OCI-LY7 (cell line): Measurements from ENCODE around the gene SUSD4. TPM values are rescaled to one million over a fixed set of nuclear protein-coding genes. Genes with fewer than 3 reads are reported as not detected.

ENCODE experiments used
- BruUV-seq: library from RNA; stranded (reverse); fragments of 400-500 nt; replicated peaks from 2 replicates; lab custom pipeline; 2021; lab: Mats Ljungman, UMichigan
- CTCF ChIA-PET: fragments of 300-600 bp; sonication (Branson Sonifier 250); formaldehyde crosslinking; loops from one replicate; lab custom pipeline; 2022; ENCODE audit warnings: antibody characterized with exemption; ENCODE audit not compliant: unreplicated experiment; lab: Charles Lee
- POLR2A ChIA-PET: fragments of 300-600 bp; sonication (Branson Sonifier 250); formaldehyde crosslinking; loops from one replicate; lab custom pipeline; 2022; ENCODE audit warnings: antibody characterized with exemption; lab: Charles Lee
- DNase-seq: peaks from one replicate; pipeline ENCODE4 v3.0.0-alpha.2; 2015; ENCODE audit warnings: low spot score
- H2AFZ ChIP-seq: fragments of 200-600 bp; sonication (generic), shearing (Covaris generic); 2 replicates; pipeline ENCODE4 v1.6.1; 2014; ENCODE audit warnings: mild to moderate bottlenecking, antibody characterized with exemption, low read length, moderate library complexity
- H3K27ac ChIP-seq: fragments of 200-600 bp; sonication (generic); 2 replicates; pipeline ENCODE4 v1.5.1; 2014; ENCODE audit warnings: mixed run types, low read depth, mild to moderate bottlenecking, moderate library complexity, low read length, inconsistent platforms; ENCODE audit not compliant: poor library complexity, severe bottlenecking
- H3K36me3 ChIP-seq: fragments of 200-600 bp; sonication (generic); 2 replicates; pipeline ENCODE4 v1.6.1; 2014; ENCODE audit warnings: mild to moderate bottlenecking, antibody characterized with exemption, low read length, moderate library complexity, mixed read lengths; ENCODE audit not compliant: insufficient read depth
- H3K4me1 ChIP-seq: fragments of 200-600 bp; sonication (generic); 2 replicates; pipeline ENCODE4 v1.5.1; 2014; ENCODE audit warnings: mild to moderate bottlenecking, low read length; ENCODE audit not compliant: insufficient read depth, poor library complexity, severe bottlenecking
- H3K4me2 ChIP-seq: fragments of 200-600 bp; sonication (generic); 2 replicates; pipeline ENCODE4 v1.6.1; 2014; ENCODE audit warnings: mild to moderate bottlenecking, low read length
- H3K4me3 ChIP-seq: fragments of 200-600 bp; sonication (generic); 2 replicates; pipeline ENCODE4 v1.5.1; 2014; ENCODE audit warnings: mild to moderate bottlenecking, low read depth, low read length; ENCODE audit not compliant: poor library complexity, severe bottlenecking
- H3K79me2 ChIP-seq: fragments of 200-600 bp; sonication (generic); 2 replicates; pipeline ENCODE4 v1.6.1; 2016; ENCODE audit warnings: low read depth, mild to moderate bottlenecking, low read length, moderate library complexity, mixed read lengths; ENCODE audit not compliant: insufficient read depth
- H3K9me2 ChIP-seq: fragments of 200-600 bp; sonication (generic); 2 replicates; pipeline ENCODE4 v1.6.1; 2016; ENCODE audit warnings: mild to moderate bottlenecking, low read length, mixed read lengths; ENCODE audit not compliant: insufficient read depth
- H3K9me3 ChIP-seq: fragments of 200-600 bp; sonication (generic); 2 replicates; pipeline ENCODE4 v1.6.1; 2014; ENCODE audit warnings: mild to moderate bottlenecking, mixed run types, low read length, mixed read lengths
- H4K20me1 ChIP-seq: fragments of 200-600 bp; sonication (generic); 2 replicates; pipeline ENCODE4 v1.6.1; 2014; ENCODE audit warnings: mild to moderate bottlenecking, antibody characterized with exemption, low read length, moderate library complexity, mixed read lengths; ENCODE audit not compliant: insufficient read depth
- EZH2phosphoT487 ChIP-seq: fragments of 200-600 bp; sonication (generic); IDR thresholded peaks from 2 replicates; pipeline ENCODE4 v1.6.1; 2018; ENCODE audit warnings: low read depth, borderline replicate concordance, mild to moderate bottlenecking, mixed run types, antibody characterized with exemption, low read length, moderate library complexity, mixed read lengths
- intact Hi-C: fragments of 100-400 bp; cut with micrococcal nuclease; formaldehyde crosslinking; loops from one replicate; pipeline ENCODE4 v1.10.0; 2022; ENCODE audit not compliant: unreplicated experiment
- total RNA-seq, 2 experiments: library from RNA; depleted of rRNA in 1 of 2; stranded (reverse); fragments of >200 nt in 1 of 2; shearing (Covaris generic) in 1 of 2; gene quantifications; 2 replicates each; pipeline ENCODE4 v1.2.3, GENCODE V29; 2014 to 2022
- TF ChIP-seq, protein P1 (sequence below): fragments of 200-600 bp; sonication (generic); conservative IDR thresholded peaks from 2 replicates; pipeline ENCODE4 v1.5.1; 2014; ENCODE audit warnings: mild to moderate bottlenecking, antibody characterized with exemption, low read length, moderate library complexity, mixed read lengths

SUSD4 gene
- total RNA-seq, 2 experiments from 2014 or later, result 0.42 TPM; not detected in 1

DNA sequence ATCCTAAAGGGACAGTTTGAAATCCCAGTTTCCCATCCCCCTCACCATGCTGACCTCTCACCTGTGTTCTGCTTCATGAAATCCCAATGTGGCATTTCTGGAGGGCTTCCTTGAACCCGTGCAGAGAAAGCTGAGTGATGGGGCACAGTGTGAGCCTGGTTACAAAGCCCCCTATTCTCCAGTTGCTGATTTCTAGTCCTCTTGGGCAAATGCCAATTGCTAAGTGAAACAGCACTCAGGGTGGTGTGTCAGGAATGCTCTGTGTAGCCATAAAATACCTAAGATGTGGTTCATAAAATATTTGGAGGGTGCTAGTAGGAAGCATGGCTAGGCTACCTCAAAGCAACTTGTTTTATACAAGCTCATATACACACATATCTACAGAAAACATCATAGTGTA is 32.0 kb downstream of the SUSD4 start:
- no TSS peak for BruUV-seq
- CTCF ChIA-PET, result no interaction called here
- H3K9me2 ChIP-seq, result no peaks in the 10 kb centered on the region

DNA sequence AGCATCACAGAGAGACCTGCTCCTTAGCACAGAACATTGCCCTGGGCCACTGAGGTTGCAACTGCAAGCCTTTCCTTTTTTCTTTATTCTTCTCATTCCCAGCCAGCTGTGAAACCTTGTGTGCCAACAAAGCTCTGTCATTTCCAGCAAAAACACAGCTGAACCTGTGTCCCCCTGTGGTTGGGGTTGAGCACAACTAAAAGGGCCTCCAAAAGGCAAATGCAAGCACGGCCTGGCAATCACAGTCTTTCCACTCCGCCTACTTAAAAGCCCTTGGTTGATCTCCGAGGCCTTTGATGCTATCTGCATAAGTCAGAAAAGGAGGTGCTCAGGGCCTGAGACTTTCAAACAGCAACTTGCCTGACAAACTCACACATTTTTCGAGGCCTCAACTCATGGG is 32.7 kb downstream of the SUSD4 start:
- Histone ChIP-seq H3K4me1 (no peaks in the 10 kb centered on the region), H3K4me2 (no peak overlapping the region), H3K9me2 (no peaks in the 10 kb centered on the region), H3K9me3 (no peaks in the 10 kb centered on the region), H4K20me1 (no peaks in the 10 kb centered on the region), H3K79me2 (no peaks in the 10 kb centered on the region), H3K36me3 (no peaks in the 10 kb centered on the region), H3K4me3 (no peak overlapping the region), H2AFZ (no peak overlapping the region), H3K27ac (no peak overlapping the region)
- DNase-seq, result no peak
- TF ChIP-seq EZH2phosphoT487, result no peak
- TF ChIP-seq, protein P1, sequence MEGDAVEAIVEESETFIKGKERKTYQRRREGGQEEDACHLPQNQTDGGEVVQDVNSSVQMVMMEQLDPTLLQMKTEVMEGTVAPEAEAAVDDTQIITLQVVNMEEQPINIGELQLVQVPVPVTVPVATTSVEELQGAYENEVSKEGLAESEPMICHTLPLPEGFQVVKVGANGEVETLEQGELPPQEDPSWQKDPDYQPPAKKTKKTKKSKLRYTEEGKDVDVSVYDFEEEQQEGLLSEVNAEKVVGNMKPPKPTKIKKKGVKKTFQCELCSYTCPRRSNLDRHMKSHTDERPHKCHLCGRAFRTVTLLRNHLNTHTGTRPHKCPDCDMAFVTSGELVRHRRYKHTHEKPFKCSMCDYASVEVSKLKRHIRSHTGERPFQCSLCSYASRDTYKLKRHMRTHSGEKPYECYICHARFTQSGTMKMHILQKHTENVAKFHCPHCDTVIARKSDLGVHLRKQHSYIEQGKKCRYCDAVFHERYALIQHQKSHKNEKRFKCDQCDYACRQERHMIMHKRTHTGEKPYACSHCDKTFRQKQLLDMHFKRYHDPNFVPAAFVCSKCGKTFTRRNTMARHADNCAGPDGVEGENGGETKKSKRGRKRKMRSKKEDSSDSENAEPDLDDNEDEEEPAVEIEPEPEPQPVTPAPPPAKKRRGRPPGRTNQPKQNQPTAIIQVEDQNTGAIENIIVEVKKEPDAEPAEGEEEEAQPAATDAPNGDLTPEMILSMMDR, result no peak
- intact Hi-C loops, result no loop called here
- ChIA-PET POLR2A (interaction anchor here (0.6 kb wide), 1 partner anchor 843 kb away, joined by 5 read pairs; no protein-coding TSS in a partner anchor), CTCF (no interaction called here)
- no TSS peak for BruUV-seq

More for the DNA sequence above, 32.0 kb downstream of the SUSD4 start:
- no peak overlapping the region for H2AFZ ChIP-seq
- no peaks in the 10 kb centered on the region for H4K20me1 ChIP-seq
- TF ChIP-seq EZH2phosphoT487, result no peak
- TF ChIP-seq, protein P1, result no peak
- no peak overlapping the region for H3K4me3 ChIP-seq
- H3K36me3 ChIP-seq, result no peaks in the 10 kb centered on the region
- H3K4me2 ChIP-seq, result no peak overlapping the region
- intact Hi-C loops, result no loop called here
- POLR2A ChIA-PET, result interaction anchor here (0.6 kb wide), 1 partner anchor 842 kb away, joined by 5 read pairs; no protein-coding TSS in a partner anchor
- H3K4me1 ChIP-seq, result no peaks in the 10 kb centered on the region
- DNase-seq, result no peak
- H3K9me3 ChIP-seq, result no peaks in the 10 kb centered on the region
- H3K79me2 ChIP-seq, result no peaks in the 10 kb centered on the region
- H3K27ac ChIP-seq, result no peak overlapping the region

DNA sequence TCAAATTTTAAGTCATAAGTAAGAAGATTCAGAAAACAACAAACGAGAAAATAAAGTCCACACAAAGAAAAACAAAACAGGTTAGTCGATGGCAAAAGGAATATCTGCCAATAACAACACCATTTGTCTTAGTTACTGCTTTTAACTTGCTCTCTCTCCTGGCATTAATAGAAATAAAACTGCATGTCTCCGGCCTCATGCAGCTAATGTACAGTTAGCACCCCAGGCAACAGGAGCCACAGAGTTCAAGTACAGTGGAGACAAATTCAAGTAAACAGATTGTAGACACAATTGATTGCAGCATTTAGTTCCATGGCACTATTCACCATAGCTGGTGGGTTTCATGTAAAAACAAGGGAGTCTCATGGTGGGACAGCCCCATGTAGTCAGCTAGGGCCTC is 33.5 kb downstream of the SUSD4 start:
- TF ChIP-seq, protein P1, result no peak
- TF ChIP-seq EZH2phosphoT487, result no peak
- H3K4me1 ChIP-seq, result no peaks in the 10 kb centered on the region
- BruUV-seq, result no TSS peak
- no peak overlapping the region for H3K4me3 ChIP-seq
- no peaks in the 10 kb centered on the region for H3K9me3 ChIP-seq
- no peaks in the 10 kb centered on the region for H4K20me1 ChIP-seq
- POLR2A ChIA-PET, result no interaction called here
- H3K9me2 ChIP-seq, result no peaks in the 10 kb centered on the region
- no peaks in the 10 kb centered on the region for H3K36me3 ChIP-seq
- no peak overlapping the region for H3K4me2 ChIP-seq
- no peak overlapping the region for H3K27ac ChIP-seq
- CTCF ChIA-PET, result no interaction called here
- no peaks in the 10 kb centered on the region for H3K79me2 ChIP-seq
- DNase-seq, result no peak
- intact Hi-C loops, result no loop called here
- H2AFZ ChIP-seq, result no peak overlapping the region
